ENCODE measurements around the gene P2RY2. TPM values are rescaled to one million over a fixed set of nuclear protein-coding genes. Genes with fewer than 3 reads are reported as not detected.

The P2RY2 gene
- polyA plus RNA-seq, 1 of the 3 experiments (the other 2 are of a cell fraction), result 0.12 TPM

GRCh38 chr11:73176874-73177155, 41.3 kb upstream of the P2RY2 start:
- no peaks in the 10 kb centered on the region; the same call in 1 of the 2 replicates for H3K27me3 ChIP-seq (ENCODE audit: insufficient read depth)
- no peak overlapping the region for H3K27ac ChIP-seq (ENCODE audit: low read depth in 2 of 2, low read length in 1 of 2)
- no peaks in the 10 kb centered on the region for H3K79me2 ChIP-seq (ENCODE audit: insufficient read depth)
- ChIA-PET CTCF (interaction anchor here (1.1 to 7.9 kb wide), 21 partner anchors 9 to 493 kb away, joined by 3 to 271 read pairs (median 12); partner anchors contain the start of gene FCHSD2), POLR2A (interaction anchor here (0.6 to 1.0 kb wide), 2 partner anchors 15 to 345 kb away, joined by 3 read pairs; no protein-coding TSS in a partner anchor)
- H3K4me1 ChIP-seq (ENCODE audit: control insufficient read depth in 1 of 2, insufficient read depth in 2 of 2, low read depth in 1 of 2, low read length in 1 of 2), result peaks cover 5 to 10% of the 10 kb centered on the region in 2 experiments; a peak in 2 of 4 replicates
- no peak overlapping the region for H2AFZ ChIP-seq (ENCODE audit: low read depth)
- DNase-seq, result no peak
- H3K9me2 ChIP-seq, result no peaks in the 10 kb centered on the region
- no peak overlapping the region for H3K4me2 ChIP-seq
- no peaks in the 10 kb centered on the region for H3K9me3 ChIP-seq
- H3K36me3 ChIP-seq (replicated peaks in 1 of 2; ENCODE audit: control insufficient read depth in 1 of 2, insufficient read depth in 2 of 2, low read length in 1 of 2), result no peaks in the 10 kb centered on the region
- WGBS (ENCODE audit: low lambda C conversion rate), result 57% methylated on average over 1 of the region's 1 CpG
- H3F3A ChIP-seq (replicated peaks; ENCODE audit: insufficient read depth), result no peaks in the 10 kb centered on the region
- H3K9ac ChIP-seq, result no peak overlapping the region
- no peak overlapping the region for H3K4me3 ChIP-seq (ENCODE audit: low read depth in 2 of 2, low read length in 1 of 2)
- TF ChIP-seq RCOR1 (IDR thresholded peaks at IDR 0.05; ENCODE audit: low read length) (no peak), ZBTB33 (IDR thresholded peaks at IDR 0.05; ENCODE audit: borderline replicate concordance, low read depth) (no peak), IRF3 (IDR thresholded peaks at IDR 0.05; ENCODE audit: low read depth, low read length) (no peak), RXRA (IDR thresholded peaks at IDR 0.05; ENCODE audit: borderline replicate concordance, low read depth) (no peak), USF2 (IDR thresholded peaks at IDR 0.05; ENCODE audit: borderline replicate concordance, low read depth, low read length) (no peak), MXI1 (IDR thresholded peaks at IDR 0.05; ENCODE audit: low read depth, low read length) (no peak), MAX (IDR thresholded peaks at IDR 0.05; ENCODE audit: low read depth) (no peak), MEF2A (IDR thresholded peaks at IDR 0.05; ENCODE audit: borderline replicate concordance, low read depth) (no peak), YY1 (IDR thresholded peaks at IDR 0.05; ENCODE audit: low read depth) (no peak), FOXJ3 (CRISPR knock-in tag; IDR thresholded peaks at IDR 0.05) (no peak), RFX5 (IDR thresholded peaks at IDR 0.05; ENCODE audit: low read length) (no peak), TAF1 (IDR thresholded peaks at IDR 0.05; ENCODE audit: borderline replicate concordance, low read depth, low read length) (no peak), ELF1 (IDR thresholded peaks at IDR 0.05) (no peak), FOXM1 (IDR thresholded peaks at IDR 0.05; ENCODE audit: low read depth) (no peak), NFIC (IDR thresholded peaks at IDR 0.05; ENCODE audit: borderline replicate concordance) (no peak), EZH2phosphoT487 (IDR thresholded peaks at IDR 0.05; ENCODE audit: borderline replicate concordance, low read depth) (no peak)
- no peaks in the 10 kb centered on the region for H4K20me1 ChIP-seq (ENCODE audit: insufficient read depth)
